Common myeloid progenitor, CD34-positive (primary cell): ENCODE measurements around the gene CBX8. TPM values are rescaled to one million over a fixed set of nuclear protein-coding genes. Genes with fewer than 3 reads are reported as not detected.

Experiments used
- CTCF ChIA-PET: fragments of 350-600 bp; sonication (Branson Sonifier 250); formaldehyde crosslinking; loops from one replicate; lab custom pipeline; 2021; ENCODE audit warnings: antibody characterized with exemption; lab: Charles Lee
- POLR2A ChIA-PET: fragments of 350-600 bp; sonication (Branson Sonifier 250); formaldehyde crosslinking; loops from one replicate; lab custom pipeline; 2021; ENCODE audit warnings: antibody characterized with exemption; lab: Charles Lee
- DNase-seq, 3 donors: peaks; one replicate each; pipeline versions ENCODE4 v3.0.0 to v3.0.0-alpha.2; 2013
- H3K27ac ChIP-seq, 2 experiments: 1 replicate in 1 of 2; 2 replicates in 1 of 2; pipeline ENCODE4 v1.7.0; 2013; ENCODE audit warnings: inconsistent platforms in 2 of 2, low read length in 2 of 2, mild to moderate bottlenecking in 2 of 2, low read depth in 1 of 2, moderate library complexity in 1 of 2; ENCODE audit not compliant: severe bottlenecking in 2 of 2, insufficient read depth in 1 of 2, poor library complexity in 1 of 2
- H3K27me3 ChIP-seq, 5 experiments: replicated peaks in 2 of 5; 1 replicate in 3 of 5; 2 replicates in 2 of 5; pipeline versions ENCODE4 v1.6.1 to v1.7.0; 2013; ENCODE audit warnings: low read length in 4 of 5, mild to moderate bottlenecking in 2 of 5, moderate library complexity in 2 of 5, inconsistent platforms in 1 of 5; ENCODE audit not compliant: insufficient read depth in 5 of 5, control insufficient read depth in 4 of 5
- H3K36me3 ChIP-seq, 4 experiments: 1 replicate in 2 of 4; 2 replicates in 2 of 4; pipeline versions ENCODE4 v1.6.1 to v1.7.0; 2013; ENCODE audit warnings: low read length in 3 of 4, control low read depth in 1 of 4, mild to moderate bottlenecking in 1 of 4; ENCODE audit not compliant: control insufficient read depth in 4 of 4, insufficient read depth in 4 of 4
- H3K4me1 ChIP-seq, 4 experiments: 1 replicate in 3 of 4; 2 replicates in 1 of 4; pipeline versions ENCODE4 v1.6.1 to v1.7.1; 2013; ENCODE audit warnings: low read length in 3 of 4, mild to moderate bottlenecking in 3 of 4, control low read depth in 1 of 4, inconsistent platforms in 1 of 4, moderate library complexity in 1 of 4; ENCODE audit not compliant: control insufficient read depth in 4 of 4, insufficient read depth in 4 of 4; ENCODE audit errors: control extremely low read depth in 1 of 4
- H3K4me3 ChIP-seq, 7 experiments: 1 replicate in 4 of 7; 2 replicates in 3 of 7; pipeline versions ENCODE4 v1.5.1 to v1.7.0; 2013; ENCODE audit warnings: mild to moderate bottlenecking in 7 of 7, low read length in 6 of 7, moderate library complexity in 6 of 7, inconsistent platforms in 2 of 7, low read depth in 2 of 7, control low read depth in 1 of 7; ENCODE audit not compliant: insufficient read depth in 4 of 7, control insufficient read depth in 1 of 7; ENCODE audit errors: extremely low read depth in 1 of 7
- H3K9me3 ChIP-seq, 5 experiments: 1 replicate in 4 of 5; 2 replicates in 1 of 5; pipeline versions ENCODE4 v1.6.1 to v1.7.1; 2013; ENCODE audit warnings: low read length in 4 of 5, mild to moderate bottlenecking in 2 of 5, inconsistent platforms in 1 of 5, low read depth in 1 of 5, moderate library complexity in 1 of 5; ENCODE audit not compliant: control insufficient read depth in 4 of 5, insufficient read depth in 2 of 5; ENCODE audit errors: control extremely low read depth in 1 of 5
- WGBS: methylation state at CpG from one replicate; pipeline ENCODE4 v1.1.5; 2013; ENCODE audit not compliant: insufficient coverage; 5-methylcytosine and 5-hydroxymethylcytosine counted together
- polyA plus RNA-seq: library from polyadenylated mRNA; unstranded; fragments of 120-200 nt; gene quantifications from one replicate; pipeline ENCODE4 v1.2.1, GENCODE V29; 2013

The CBX8 gene
- polyA plus RNA-seq, result 2.3 TPM

DNA sequence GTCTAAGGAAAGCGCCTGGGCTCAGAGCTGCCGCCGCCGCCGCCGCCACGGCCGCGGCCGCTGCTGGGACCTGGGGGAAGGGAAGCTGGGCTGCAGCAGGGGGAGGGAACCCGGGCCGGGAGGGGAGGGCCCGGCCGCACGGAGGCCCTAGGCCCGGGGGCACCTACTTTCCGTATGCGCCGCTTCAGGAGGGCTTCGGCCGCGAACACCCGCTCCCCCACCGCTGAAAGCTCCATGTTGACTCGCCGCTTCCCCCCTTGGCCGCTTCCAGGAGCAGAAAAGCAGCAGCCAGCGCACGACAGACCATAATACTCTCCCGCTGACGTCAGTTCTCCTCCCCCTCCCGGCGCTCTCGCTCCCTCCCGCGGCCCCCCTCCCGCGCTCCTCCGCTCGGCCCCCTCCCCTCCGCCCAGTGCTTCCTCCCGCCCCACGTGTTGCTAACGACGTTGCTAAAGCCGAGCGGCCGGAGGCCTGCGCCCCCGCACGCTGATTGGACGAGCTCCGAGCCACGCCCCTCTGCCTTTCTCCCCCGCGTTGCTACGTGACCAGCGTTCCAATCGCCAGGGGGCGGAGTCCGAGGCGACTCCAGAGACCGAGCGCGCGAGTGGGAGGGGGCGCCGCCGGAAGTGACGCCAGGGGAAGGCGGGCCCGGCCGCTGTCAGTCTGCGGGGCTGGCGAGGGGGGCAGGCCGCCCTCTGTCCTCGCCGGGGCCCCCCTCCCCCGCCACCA lies at the start of gene CBX8:
Gene CBX8 (minus strand): TSS at position 315 of the 729 bp plus-strand sequence. CDS start 79 bp downstream, at position 236.
- peak; percentile 99 to 100 (median 100) for DNase-seq
- H3K9me3 ChIP-seq, result peaks cover 0 to 2% (median 0%) of the 10 kb centered on the region in 5 experiments
- H3K27ac ChIP-seq, result peak within 1 kb of the TSS; percentile 54 to 82
- WGBS, result 0% methylated on average over 57 of the region's 79 CpGs
- ChIA-PET POLR2A (no interaction called here), CTCF (interaction anchor here (0.6 to 1.4 kb wide), 6 partner anchors 11 to 127 kb away, joined by 3 to 7 read pairs (median 4); no protein-coding TSS in a partner anchor)
- H3K36me3 ChIP-seq, result peaks cover 0 to 16% (median 12%) of the 10 kb centered on the region in 4 experiments
- H3K4me3 ChIP-seq, result peak within 1 kb of the TSS; percentile 49 to 89 (median 79)
- H3K4me1 ChIP-seq, result peaks cover 0 to 57% (median 54%) of the 10 kb centered on the region in 4 experiments
- H3K27me3 ChIP-seq, result peaks cover 0 to 64% (median 41%) of the 10 kb centered on the region in 5 experiments

DNA sequence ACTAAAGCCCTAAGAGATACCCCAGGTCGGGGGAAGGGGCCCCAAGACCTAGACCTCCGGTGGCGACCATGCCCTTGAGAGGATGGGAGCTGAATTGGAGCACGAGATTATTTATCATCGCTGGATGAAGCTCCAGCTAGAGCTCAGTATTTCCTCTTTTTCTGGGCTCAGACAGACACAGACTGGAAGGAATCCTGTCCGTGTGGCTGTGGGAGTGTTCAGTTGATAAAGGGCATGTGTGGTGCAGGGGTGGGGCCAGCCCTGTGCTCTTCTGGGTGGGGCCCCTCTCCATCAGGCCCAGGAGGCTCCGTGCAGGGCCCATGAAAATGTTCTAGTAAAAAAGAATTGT lies 48.7 kb upstream of the CBX8 start:
- H3K4me3 ChIP-seq, result peak overlapping the region in 3 of 7 experiments; percentile 16 to 40 (median 29)
- H3K36me3 ChIP-seq, result no peaks in the 10 kb centered on the region
- ChIA-PET POLR2A (no interaction called here), CTCF (interaction anchor here (0.6 to 2.0 kb wide), 10 partner anchors 8 to 132 kb away, joined by 3 to 7 read pairs (median 4); no protein-coding TSS in a partner anchor)
- peaks cover 0 to 44% (median 23%) of the 10 kb centered on the region in 5 experiments for H3K27me3 ChIP-seq
- no peak overlapping the region for H3K27ac ChIP-seq
- DNase-seq, result peak in 2 of 3 donors; percentile 67 to 76
- no peaks in the 10 kb centered on the region for H3K9me3 ChIP-seq
- WGBS, result 0% methylated on average over 5 of the region's 7 CpGs
- peaks cover 0 to 51% (median 49%) of the 10 kb centered on the region in 4 experiments for H3K4me1 ChIP-seq

DNA sequence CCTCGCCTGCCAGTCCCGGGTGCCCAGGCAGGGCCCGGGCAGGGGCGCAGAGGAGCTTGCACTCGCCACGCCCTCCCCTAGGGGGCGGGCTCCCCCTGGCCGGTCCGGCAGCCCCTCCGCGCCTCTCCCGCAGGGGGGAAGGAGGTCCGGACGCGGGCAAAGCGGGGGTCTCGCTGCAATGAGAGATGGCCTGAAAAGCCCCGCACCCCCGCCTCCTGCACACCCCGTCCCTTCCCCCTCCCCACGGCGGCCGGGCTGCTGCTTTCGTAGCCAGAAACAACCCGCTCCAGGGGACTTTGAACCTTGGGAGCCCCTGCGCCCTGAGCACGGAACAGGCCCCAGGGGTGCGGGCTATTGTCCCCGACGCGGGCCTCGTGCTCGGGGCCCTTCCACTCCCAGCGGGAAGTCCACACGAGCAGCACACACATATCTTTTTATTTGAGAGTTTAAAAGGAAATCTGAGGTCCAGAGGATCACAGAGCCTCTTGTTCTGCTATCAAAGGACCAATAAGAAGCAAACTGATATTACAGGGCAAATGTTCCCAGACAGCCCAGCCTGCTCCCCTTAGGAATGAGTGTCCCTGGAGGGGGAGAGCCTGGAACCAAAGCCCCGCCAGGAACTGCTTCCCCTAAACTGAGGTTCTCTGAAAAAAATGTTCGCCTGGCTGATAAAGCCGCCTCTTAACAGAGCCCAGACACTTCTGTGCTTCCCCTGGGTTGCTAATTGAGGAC lies 48.2 kb upstream of the CBX8 start:
- Histone ChIP-seq H3K27me3 (peaks cover 0 to 50% (median 24%) of the 10 kb centered on the region in 5 experiments), H3K4me1 (peaks cover 0 to 56% (median 55%) of the 10 kb centered on the region in 4 experiments), H3K9me3 (peaks cover 0 to 4% (median 2%) of the 10 kb centered on the region in 5 experiments), H3K27ac (no peak overlapping the region), H3K36me3 (no peaks in the 10 kb centered on the region), H3K4me3 (peak overlapping the region in 3 of 7 experiments; percentile 16 to 40 (median 29))
- peak in 2 of 3 donors; percentile 55 for DNase-seq
- 0% methylated on average over 22 of the region's 38 CpGs for whole genome bisulfite sequencing
- ChIA-PET CTCF (interaction anchor here (0.6 to 2.0 kb wide), 13 partner anchors 8 to 149 kb away, joined by 3 to 7 read pairs (median 4); no protein-coding TSS in a partner anchor), POLR2A (interaction anchor here (0.6 kb wide), 1 partner anchor 55 kb away, joined by 4 read pairs; no protein-coding TSS in a partner anchor)

DNA sequence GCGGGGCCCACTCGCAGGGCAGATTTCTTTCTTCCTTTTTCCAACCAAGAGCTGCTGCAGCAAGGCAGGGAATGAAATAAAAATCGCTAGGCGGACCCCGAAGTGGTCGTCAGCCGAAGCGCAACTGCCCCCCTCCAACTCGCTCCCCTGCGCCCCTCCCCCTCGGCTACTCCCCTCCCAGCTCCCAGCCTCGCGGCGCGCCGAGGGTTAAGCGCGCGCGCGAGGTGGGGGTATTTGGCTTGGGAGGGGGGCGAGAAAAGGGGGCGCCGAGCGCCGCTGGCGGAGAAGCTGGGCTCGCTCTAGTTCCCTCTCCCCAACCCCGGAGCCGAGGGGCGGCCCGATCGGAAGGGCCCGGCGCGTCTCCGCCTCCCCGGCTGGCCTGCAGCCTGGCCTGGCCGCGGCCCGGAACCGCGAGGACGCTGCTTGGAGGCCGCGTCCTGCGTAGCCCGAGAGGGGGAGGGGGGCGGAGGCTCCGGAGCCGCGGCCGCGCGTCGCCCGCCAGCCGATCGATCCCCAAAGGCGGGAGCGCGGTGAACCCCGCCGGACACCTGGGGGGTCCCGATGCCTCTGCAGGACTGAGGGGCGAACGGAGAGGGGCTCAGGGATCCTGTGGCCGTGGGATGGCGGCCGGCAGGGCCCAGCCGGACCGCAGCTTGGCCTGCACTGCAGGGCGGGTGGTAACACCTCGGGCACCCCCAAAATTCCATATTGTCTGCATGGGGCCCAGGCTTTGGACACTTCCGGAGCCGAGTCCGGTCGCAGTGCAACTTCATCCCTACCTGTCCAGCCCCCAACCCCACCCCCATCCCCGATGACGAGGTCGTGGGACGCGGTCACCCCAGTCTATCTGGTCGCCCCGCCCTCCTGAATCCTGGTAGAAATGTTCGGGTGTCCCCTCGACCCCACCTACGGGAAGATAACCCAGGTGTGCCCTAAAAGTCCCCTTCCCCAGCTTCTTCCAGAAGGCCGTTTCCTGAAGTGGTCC lies 47.2 kb upstream of the CBX8 start:
- Histone ChIP-seq H3K4me1 (peaks cover 0 to 62% (median 60%) of the 10 kb centered on the region in 4 experiments), H3K27ac (no peak overlapping the region), H3K27me3 (peaks cover 0 to 52% (median 25%) of the 10 kb centered on the region in 5 experiments), H3K9me3 (peaks cover 0 to 4% (median 2%) of the 10 kb centered on the region in 5 experiments), H3K36me3 (no peaks in the 10 kb centered on the region), H3K4me3 (peak overlapping the region; percentile 23 to 71 (median 54))
- WGBS, result under 1% methylated on average over 52 of the region's 89 CpGs
- CTCF ChIA-PET, result interaction anchor here (0.6 to 1.3 kb wide), 7 partner anchors 18 to 150 kb away, joined by 3 to 5 read pairs (median 3); no protein-coding TSS in a partner anchor
- POLR2A ChIA-PET, result interaction anchor here (0.6 kb wide), 1 partner anchor 56 kb away, joined by 4 read pairs; no protein-coding TSS in a partner anchor
- DNase-seq, result no peak

DNA sequence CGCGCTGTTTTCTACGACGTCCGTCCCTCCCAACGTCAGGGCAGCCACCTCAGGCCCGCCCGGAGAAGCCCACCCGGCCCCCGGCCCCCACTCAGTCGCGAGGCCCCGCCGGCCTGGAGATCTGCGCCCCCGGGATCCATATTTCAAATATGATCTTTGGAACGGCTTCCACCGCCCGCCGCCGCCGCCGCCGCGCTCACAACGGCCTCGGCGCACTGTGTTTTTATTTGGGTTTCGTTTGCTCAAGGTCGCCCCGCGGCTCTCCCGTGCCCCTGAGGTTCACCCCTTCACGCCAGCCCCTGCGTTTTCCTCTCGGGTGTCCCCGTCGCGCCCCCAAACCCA lies 46.6 kb upstream of the CBX8 start:
- H3K4me3 ChIP-seq, result peak overlapping the region in 6 of 7 experiments; percentile 23 to 71 (median 54)
- no peaks in the 10 kb centered on the region for H3K36me3 ChIP-seq
- H3K27me3 ChIP-seq, result peaks cover 0 to 50% (median 25%) of the 10 kb centered on the region in 5 experiments
- H3K27ac ChIP-seq, result no peak overlapping the region
- under 1% methylated on average over 36 of the region's 39 CpGs for WGBS
- ChIA-PET POLR2A (no interaction called here), CTCF (interaction anchor here (0.9 to 1.3 kb wide), 6 partner anchors 8 to 99 kb away, joined by 3 to 5 read pairs (median 3); no protein-coding TSS in a partner anchor)
- DNase-seq, result peak in 2 of 3 donors; percentile 46 to 54
- H3K9me3 ChIP-seq, result peaks cover 0 to 4% (median 2%) of the 10 kb centered on the region in 5 experiments
- H3K4me1 ChIP-seq, result peaks cover 0 to 62% (median 60%) of the 10 kb centered on the region in 4 experiments
